Effector memory CD4-positive, alpha-beta T cell (primary cell): Measurements from ENCODE around the gene CBFA2T3.

Experiments
- DNase-seq, 3 donors: peaks; one replicate each; pipeline ENCODE4 v3.0.0-alpha.2; 2020
- H3K27ac ChIP-seq: 2 replicates; pipeline ENCODE4 v1.7.0; 2013; ENCODE audit warnings: mild to moderate bottlenecking, low read length, moderate library complexity; ENCODE audit not compliant: insufficient read depth, poor library complexity, severe bottlenecking
- H3K27me3 ChIP-seq: replicated peaks from 2 replicates; pipeline ENCODE4 v1.7.0; 2013; ENCODE audit warnings: mild to moderate bottlenecking, low read length; ENCODE audit not compliant: insufficient read depth, control insufficient read depth, poor library complexity, severe bottlenecking
- H3K36me3 ChIP-seq: 2 replicates; pipeline ENCODE4 v1.7.0; 2013; ENCODE audit warnings: mild to moderate bottlenecking, low read length, moderate library complexity; ENCODE audit not compliant: control insufficient read depth, insufficient read depth
- H3K4me1 ChIP-seq: 2 replicates; pipeline ENCODE4 v1.7.0; 2013; ENCODE audit warnings: low read length, mild to moderate bottlenecking; ENCODE audit not compliant: control insufficient read depth, insufficient read depth, poor library complexity, severe bottlenecking
- H3K4me3 ChIP-seq: 2 replicates; pipeline ENCODE4 v1.7.0; 2013; ENCODE audit warnings: low read length, low read depth, mild to moderate bottlenecking; ENCODE audit not compliant: insufficient read depth, poor library complexity, severe bottlenecking
- H3K9me3 ChIP-seq: 2 replicates; pipeline ENCODE4 v1.7.0; 2013; ENCODE audit warnings: mild to moderate bottlenecking, low read length, moderate library complexity; ENCODE audit not compliant: control insufficient read depth

Gene CBFA2T3

DNA sequence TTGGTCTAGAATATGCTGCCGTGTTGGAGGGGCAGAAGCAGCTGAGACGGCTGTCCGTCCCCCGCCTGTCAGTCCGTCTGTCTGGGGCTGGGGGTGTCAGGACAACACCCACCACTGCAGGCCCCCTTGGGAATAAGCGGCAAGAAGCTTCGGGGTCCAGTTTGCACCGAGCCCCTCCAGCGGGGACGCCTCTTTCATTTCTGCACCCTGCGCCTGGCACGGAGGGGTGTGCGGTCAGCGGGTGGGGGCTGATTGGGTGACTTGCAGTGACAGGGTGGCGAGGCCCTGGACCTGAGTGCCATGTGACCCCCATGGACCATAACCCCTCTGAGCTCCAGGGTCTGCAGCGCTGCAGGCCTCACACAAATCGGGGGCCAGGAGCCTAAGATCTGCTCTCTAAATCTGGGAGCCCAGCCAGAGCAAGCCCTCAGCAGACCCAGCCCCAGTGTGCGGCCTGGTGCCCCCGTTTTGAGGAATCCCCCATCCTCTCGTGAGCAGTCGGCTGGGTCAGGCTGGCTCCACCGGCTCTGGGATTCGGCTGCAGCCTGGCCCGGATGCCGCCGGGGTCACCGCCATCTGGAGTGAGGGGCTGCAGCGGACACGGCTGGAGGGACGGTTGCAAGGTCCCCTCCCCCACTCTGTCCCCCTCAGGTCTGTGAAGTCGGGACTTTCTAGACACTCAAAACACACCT lies 8.3 kb downstream of the CBFA2T3 start:
- peaks cover 13% of the 10 kb centered on the region for H3K4me1 ChIP-seq
- H3K27me3 ChIP-seq = peaks cover 14% of the 10 kb centered on the region
- H3K4me3 ChIP-seq = peak overlapping the region; percentile 55

DNA sequence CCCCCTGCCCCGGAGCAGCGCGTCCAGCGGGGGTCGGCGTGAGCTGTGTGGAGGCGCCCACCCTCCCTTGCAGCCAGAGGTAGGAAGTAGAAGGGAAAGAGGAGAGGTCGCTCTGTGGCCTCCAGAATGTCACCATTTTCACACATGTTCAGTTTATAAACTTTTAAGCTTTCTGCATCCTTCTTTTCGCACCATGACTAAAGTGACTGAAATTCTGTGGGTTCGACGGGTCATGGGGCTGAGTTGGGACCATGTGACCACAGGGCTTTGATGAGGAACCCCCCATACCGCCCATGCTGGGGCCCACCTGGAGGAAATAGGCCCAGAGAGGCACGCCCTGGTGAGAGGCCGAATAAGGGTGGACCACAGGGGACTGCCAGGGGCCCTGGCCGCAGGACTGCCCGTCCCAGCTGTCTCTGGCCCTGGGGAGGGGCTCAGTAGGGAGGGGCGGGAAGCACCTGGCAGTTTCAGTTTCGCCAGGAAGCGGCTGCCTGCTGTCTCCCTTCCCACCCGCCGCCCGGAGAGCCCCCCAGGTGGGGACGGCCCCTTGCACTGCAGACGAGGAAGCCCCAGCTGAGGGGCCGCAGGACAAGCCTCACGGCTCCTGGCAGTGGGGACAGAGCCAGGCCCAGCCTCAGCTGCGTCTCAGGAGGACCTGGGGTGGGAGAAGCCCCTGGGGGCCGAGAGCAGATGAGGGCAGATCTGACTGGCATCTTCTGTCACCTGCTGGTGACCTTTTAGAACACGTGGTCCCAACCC lies 9.0 kb downstream of the CBFA2T3 start:
- Histone ChIP-seq H3K27me3 (peaks cover 14% of the 10 kb centered on the region), H3K4me1 (peaks cover 13% of the 10 kb centered on the region), H3K9me3 (no peaks in the 10 kb centered on the region), H3K27ac (no peak overlapping the region), H3K4me3 (peak overlapping the region; percentile 55), H3K36me3 (no peaks in the 10 kb centered on the region)
- no peak for DNase-seq

More for the DNA sequence above, 8.3 kb downstream of the CBFA2T3 start:
- H3K36me3 ChIP-seq = no peaks in the 10 kb centered on the region
- H3K27ac ChIP-seq = no peak overlapping the region
- no peak for DNase-seq
- no peaks in the 10 kb centered on the region for H3K9me3 ChIP-seq

DNA sequence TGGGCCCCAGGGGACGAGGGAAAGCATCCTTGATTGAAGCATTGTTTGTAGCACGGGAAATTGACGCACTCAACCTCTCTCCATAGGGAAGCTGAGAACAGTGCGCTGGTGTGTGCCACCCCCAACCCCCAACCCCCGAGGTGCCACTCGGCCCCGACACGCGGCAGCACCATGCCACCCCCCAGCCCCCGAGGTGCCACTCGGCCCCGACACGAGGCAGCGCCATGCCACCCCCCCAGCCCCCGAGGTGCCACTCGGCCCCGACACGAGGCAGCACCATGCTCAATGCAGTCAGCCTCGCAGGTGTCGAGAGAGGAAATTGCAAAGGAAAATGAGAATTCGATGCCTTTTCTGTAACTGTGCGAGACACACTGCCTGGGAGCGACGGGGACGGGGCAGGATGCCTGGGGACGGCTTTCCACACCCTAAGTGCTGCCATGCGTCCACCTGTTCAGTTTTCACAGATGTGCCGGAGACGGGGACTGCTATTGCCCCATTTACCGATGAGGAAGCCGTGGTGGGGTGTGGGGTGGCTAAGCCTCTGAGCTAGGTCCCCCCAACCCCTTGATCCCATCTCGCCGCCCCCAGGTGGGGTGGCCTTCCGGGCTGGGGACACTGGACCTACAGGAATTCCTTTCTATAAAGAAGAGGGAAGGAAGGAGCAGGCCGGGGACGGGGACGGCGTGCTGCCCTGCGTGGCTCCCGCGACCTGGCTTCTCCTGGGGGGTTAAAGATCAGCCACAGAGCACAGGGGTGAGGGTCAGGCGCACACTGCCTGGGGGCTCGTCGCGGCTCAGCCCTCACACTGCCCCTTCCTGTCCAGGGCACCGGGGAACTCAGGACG lies 9.8 kb downstream of the CBFA2T3 start:
- Histone ChIP-seq H3K4me3 (no peak overlapping the region), H3K36me3 (no peaks in the 10 kb centered on the region), H3K27me3 (peaks cover 14% of the 10 kb centered on the region), H3K9me3 (no peaks in the 10 kb centered on the region), H3K4me1 (peaks cover 13% of the 10 kb centered on the region), H3K27ac (no peak overlapping the region)
- DNase-seq = no peak

DNA sequence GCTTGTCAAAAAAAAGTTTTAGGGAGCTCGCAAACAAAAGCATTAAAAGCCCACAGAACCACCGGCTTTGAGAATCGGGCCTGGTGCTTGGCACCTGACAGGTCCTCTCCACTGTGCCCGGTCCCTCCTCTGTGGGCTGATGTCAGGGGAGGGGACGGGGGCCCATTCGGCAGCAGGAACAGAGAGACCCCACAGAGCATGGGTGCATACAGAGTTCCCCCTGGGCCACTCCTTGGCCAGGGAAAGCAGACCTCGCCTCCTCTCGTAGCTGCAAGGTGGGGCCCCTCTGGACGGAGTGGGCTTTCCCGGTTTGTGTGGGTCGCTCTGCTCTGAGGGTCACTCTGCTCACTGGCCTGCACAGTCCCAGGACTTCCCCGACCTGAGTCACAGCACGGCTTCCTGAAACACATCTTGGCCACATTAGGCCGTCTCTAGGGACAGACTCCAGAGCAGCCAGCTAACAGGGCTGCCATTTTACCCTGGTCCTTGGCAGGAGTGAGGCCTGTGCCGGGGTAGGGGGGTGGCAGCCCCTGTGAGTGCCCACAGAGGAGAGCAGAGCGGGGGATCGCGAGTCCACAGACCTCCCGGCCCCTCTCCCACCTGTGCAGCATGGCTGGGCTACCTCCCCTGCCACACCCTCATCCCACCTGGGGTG lies 11.1 kb downstream of the CBFA2T3 start:
- peaks cover 13% of the 10 kb centered on the region for H3K4me1 ChIP-seq
- H3K4me3 ChIP-seq = no peak overlapping the region
- H3K27ac ChIP-seq = no peak overlapping the region
- no peaks in the 10 kb centered on the region for H3K36me3 ChIP-seq
- no peaks in the 10 kb centered on the region for H3K9me3 ChIP-seq
- no peak for DNase-seq
- H3K27me3 ChIP-seq = peaks cover 14% of the 10 kb centered on the region

DNA sequence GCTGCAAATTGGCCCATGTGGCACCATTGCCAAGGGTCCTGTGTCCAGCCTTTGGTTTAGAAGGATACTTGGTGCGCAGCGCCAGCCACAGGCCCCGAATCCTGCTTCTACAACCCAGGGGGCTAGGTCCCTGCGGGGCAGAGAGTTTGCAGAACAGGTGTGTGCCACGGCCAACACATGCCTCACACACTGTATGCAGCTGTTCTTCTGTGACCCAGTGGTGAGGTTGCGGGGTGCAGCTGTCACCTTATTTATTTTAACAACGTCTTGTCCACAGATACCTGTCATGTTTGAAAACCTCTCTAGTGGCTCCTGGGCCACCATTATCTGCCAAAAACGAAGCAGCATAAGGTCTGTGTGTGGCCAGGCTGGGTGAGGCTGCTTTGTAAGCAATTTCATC lies 11.6 kb downstream of the CBFA2T3 start:
- Histone ChIP-seq H3K4me1 (peaks cover 13% of the 10 kb centered on the region), H3K27ac (no peak overlapping the region), H3K27me3 (peaks cover 14% of the 10 kb centered on the region), H3K9me3 (no peaks in the 10 kb centered on the region), H3K36me3 (no peaks in the 10 kb centered on the region), H3K4me3 (no peak overlapping the region)
- DNase-seq = no peak

DNA sequence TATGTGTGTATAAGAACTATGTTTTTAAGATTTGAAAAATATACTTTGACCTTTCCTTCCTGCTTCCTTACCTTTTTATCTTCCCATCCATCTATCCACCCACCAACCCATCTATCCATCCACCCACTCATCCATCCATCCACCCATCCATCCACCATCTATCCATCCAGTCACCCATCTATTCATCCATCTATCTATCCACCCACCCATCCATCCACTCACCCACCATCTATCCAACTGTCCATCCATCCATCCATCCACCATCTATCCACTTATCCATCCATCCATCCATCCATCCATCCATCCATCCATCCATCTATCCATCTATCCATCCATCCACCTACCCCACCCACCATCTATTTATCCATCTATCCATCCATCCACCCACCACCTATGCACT lies 12.4 kb downstream of the CBFA2T3 start:
- no peaks in the 10 kb centered on the region for H3K9me3 ChIP-seq
- no peak overlapping the region for H3K27ac ChIP-seq
- no peaks in the 10 kb centered on the region for H3K36me3 ChIP-seq
- H3K4me1 ChIP-seq = peaks cover 13% of the 10 kb centered on the region
- no peak for DNase-seq
- peaks cover 14% of the 10 kb centered on the region for H3K27me3 ChIP-seq
- H3K4me3 ChIP-seq = no peak overlapping the region

DNA sequence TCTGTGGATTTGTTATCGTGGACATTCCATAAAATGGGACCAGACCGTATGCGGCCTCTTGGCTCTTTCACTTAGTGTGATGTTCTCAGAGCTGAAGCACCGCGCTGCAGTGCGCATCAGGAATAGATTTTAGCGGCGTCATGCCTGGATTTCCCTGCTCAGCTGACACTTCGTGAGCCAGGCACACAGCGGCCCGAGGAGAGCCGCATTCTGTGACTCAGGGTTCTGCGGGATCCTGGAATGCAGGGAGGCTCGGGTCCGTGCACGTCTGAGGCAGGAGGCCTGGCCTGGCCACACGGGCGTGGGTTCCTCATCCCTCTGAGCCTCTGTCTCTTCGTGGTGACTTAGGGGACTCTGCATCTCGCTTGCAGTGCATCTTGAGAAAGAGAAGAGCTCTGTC lies 13.4 kb downstream of the CBFA2T3 start:
- Histone ChIP-seq H3K4me1 (peaks cover 13% of the 10 kb centered on the region), H3K27me3 (peaks cover 14% of the 10 kb centered on the region), H3K4me3 (no peak overlapping the region), H3K36me3 (no peaks in the 10 kb centered on the region), H3K9me3 (no peaks in the 10 kb centered on the region), H3K27ac (no peak overlapping the region)
- no peak for DNase-seq

DNA sequence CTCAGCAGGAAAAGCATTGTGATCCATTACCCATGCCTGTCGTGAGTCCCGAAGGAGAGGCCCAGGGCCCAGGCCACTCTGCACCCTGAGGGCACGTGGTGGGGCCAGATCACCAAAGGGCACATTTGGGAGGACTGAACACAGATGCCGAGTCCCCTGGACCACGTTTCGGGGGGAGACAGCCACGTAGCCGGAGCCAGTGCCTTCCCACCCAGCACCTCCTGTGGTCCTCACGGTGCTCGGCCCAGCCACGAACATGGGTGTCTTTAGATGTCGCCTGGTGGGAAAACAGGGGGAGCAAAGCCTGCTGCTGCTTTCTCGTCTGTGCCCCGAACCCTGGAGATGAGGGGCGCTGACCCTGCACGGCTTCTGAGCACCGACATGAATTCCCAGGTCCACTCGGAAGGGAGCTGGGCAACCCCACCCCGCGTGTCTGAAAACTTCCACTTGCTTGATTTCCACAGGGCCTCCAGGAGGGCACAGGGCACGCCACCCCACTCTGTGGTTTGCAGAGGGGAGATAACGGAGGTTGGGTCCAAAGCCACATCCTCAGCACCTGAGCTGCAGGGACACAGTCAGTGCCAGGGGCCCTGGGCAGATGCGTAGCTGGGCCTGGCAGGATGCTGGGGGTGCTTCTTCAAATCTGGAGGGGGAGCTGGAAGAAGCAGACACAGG lies 14.4 kb downstream of the CBFA2T3 start:
- Histone ChIP-seq H3K27me3 (peaks cover 9% of the 10 kb centered on the region), H3K9me3 (no peaks in the 10 kb centered on the region), H3K27ac (no peak overlapping the region), H3K4me1 (peaks cover 13% of the 10 kb centered on the region), H3K36me3 (no peaks in the 10 kb centered on the region), H3K4me3 (no peak overlapping the region)
- DNase-seq = no peak

DNA sequence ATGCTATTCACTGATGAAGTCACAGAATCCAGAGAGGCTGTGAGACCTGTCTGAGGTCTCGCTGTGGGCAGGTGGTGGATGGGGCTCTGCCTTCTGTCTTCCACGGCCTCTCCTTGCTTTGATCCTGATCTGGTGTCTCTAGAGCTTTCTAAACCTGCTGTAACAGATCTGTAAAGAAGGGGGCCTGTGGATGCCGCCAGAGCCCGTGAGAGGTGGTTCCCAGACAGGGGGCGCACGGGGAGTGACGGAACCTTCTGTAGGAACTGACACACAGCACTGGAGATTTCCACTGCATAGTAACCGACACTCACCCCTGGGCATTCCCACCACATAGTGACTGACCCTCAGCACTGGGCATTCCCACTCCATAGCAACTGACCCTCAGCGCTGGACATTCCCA lies 16.0 kb downstream of the CBFA2T3 start:
- Histone ChIP-seq H3K27ac (no peak overlapping the region), H3K9me3 (no peaks in the 10 kb centered on the region), H3K4me1 (peaks cover 8% of the 10 kb centered on the region), H3K36me3 (no peaks in the 10 kb centered on the region), H3K4me3 (no peak overlapping the region), H3K27me3 (peaks cover 5% of the 10 kb centered on the region)
- DNase-seq = no peak
